ENCODE measurements around the gene DHX32.

GRCh38 chr10:125795128-125795527 lies 86.0 kb downstream of the DHX32 start:
- TF ChIP-seq, protein P1, sequence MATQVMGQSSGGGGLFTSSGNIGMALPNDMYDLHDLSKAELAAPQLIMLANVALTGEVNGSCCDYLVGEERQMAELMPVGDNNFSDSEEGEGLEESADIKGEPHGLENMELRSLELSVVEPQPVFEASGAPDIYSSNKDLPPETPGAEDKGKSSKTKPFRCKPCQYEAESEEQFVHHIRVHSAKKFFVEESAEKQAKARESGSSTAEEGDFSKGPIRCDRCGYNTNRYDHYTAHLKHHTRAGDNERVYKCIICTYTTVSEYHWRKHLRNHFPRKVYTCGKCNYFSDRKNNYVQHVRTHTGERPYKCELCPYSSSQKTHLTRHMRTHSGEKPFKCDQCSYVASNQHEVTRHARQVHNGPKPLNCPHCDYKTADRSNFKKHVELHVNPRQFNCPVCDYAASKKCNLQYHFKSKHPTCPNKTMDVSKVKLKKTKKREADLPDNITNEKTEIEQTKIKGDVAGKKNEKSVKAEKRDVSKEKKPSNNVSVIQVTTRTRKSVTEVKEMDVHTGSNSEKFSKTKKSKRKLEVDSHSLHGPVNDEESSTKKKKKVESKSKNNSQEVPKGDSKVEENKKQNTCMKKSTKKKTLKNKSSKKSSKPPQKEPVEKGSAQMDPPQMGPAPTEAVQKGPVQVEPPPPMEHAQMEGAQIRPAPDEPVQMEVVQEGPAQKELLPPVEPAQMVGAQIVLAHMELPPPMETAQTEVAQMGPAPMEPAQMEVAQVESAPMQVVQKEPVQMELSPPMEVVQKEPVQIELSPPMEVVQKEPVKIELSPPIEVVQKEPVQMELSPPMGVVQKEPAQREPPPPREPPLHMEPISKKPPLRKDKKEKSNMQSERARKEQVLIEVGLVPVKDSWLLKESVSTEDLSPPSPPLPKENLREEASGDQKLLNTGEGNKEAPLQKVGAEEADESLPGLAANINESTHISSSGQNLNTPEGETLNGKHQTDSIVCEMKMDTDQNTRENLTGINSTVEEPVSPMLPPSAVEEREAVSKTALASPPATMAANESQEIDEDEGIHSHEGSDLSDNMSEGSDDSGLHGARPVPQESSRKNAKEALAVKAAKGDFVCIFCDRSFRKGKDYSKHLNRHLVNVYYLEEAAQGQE (IDR thresholded peaks at IDR 0.05; ENCODE audit: insufficient read depth in 1 of 2, low read depth in 2 of 2, low read length in 2 of 2) = no peak
- TF ChIP-seq SIN3A (IDR thresholded peaks at IDR 0.05; ENCODE audit: borderline replicate concordance, insufficient read depth, low read length) = no peak
- no peak for TF ChIP-seq POLR2AphosphoS5 (IDR thresholded peaks at IDR 0.05; ENCODE audit: low read depth, low read length)

Data from PFSK-1 (cell line).